GM19035 (cell line): ENCODE data around the gene HOXA11.
A peak's percentile ranks its signal among the peaks of the same experiment; 100 is the strongest.

Experiments
- ATAC-seq: cut with Tn5 transposase; IDR thresholded peaks from one replicate; pipeline ENCODE4 v1.9.1; 2021; ENCODE audit not compliant: unreplicated experiment

Gene HOXA11

DNA sequence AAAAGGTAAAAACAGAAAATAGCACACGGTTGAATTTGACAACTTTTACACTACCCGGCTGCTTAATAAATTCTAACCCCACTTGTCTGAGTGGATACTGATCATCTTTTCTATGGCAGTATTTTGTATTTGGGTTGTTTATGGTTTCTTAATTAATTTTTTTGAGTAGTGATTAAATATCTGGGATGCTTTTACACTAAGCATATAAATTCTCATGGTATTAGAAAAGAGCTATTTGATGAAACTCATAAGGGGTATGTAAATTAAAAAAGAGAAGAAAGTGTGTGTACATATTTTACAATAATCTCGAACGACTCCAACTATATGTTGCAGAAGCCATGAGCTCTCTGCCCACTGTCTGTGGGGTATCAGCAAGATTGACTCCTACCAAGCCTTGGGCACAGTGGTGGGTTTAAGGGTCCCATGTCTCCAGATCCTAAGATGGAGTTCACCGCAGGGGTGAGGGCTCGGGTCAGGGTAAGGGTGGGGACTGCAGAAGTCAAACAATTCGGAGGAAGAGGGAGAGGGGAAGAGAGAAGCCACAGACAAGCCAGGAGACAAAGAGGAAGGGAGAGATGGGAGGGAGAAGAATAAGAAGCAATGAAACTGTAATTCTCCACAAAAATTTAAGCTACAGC is 22.4 kb upstream of the HOXA11 start:
- no peak for ATAC-seq

DNA sequence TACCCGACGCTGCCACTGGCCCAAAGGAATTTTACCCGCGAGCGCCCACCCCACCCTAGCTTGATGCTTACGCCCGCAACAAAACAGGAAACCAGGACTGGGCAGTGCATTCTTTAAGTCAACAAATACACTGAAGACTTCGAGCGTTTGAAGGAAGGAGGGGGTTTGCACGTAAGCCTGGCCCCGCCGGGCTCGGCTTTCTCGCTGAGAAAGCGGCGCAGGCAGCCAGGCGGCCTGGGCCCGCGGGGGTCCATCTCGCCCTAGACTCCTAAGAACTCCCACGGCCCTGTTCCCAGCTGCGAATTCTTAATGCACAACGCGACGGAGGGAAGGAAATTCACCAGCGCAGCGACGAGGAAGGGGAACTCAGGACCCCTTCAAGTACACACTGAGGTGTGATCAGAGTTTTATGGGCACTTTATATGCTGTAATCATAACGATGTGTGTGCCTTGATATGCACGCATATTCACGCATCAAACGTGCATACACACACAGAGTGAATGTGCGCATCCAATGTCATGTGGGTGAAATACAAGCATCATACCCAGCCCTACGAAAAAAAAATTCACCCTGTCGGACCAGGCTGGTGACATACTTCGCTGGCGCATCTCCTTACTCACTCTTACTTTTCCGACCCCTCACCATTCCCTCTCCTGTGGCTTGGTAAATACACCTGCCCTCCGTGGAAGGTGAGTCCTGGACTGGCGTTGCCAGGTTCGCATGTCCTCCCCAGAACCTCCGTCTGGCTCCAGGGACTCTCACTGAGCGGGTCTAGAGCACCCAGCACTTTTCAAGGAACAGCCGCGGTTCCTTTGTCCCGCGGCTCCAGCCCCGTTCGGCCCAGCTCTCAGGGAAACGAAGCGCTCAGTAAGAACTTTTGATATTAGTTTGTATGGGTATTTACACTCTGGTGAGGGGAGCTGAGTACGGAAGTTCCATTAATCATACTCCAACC is 20.6 kb upstream of the HOXA11 start:
- ATAC-seq, result no peak

DNA sequence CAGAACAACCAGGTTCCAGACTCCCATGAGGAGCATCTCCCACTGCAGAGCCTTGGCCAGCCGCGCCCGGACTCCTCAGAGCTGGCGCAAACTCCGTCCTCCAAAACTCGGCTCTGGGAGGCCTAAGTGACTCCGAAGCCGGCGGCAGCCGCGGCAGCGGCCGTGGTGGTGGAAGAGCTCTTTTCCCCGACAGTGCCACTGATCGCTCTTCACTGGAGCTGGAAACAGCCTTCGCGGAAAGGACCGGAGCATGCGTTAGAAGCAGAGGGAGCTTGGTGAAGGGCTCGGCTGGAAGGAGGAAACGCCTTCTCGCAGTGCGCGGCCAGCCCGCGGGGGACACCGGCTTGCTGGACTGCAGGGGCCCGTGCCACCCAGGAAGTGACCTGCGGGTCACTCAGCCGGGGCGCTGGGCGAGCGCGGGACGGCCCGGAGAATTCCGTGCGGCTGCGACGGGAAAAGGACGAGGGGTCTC is 19.9 kb upstream of the HOXA11 start:
- no peak for ATAC-seq

DNA sequence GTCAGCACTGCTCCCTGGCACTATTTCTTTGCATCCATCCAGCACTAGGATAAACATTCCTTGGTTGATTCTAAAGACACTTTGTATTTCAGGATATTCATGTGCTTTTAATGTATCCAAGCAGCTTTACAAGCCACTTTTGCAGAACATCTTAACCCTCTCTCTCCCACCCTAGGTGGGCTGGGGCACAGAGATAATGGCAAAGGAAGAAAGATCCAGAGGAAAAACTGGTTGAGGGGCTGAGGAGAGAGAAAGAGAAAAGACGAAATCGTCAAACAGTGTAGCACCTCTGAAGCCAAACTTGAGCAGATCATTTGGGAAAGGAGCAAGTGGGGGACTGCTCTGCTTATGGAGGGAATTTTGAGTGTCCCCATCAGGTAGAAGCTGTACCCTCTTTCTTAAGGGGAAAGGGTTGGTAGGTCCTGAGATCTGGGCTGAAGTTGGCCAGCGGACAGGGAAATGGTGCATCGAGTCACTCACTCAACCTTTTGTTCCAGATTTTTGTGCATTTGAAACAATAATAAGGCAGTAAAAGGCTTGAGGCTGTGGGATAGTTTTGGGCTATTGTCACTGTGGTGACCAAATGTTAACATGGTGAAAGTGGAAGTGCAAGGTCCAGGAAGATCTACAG is 19.0 kb upstream of the HOXA11 start:
- no peak for ATAC-seq

DNA sequence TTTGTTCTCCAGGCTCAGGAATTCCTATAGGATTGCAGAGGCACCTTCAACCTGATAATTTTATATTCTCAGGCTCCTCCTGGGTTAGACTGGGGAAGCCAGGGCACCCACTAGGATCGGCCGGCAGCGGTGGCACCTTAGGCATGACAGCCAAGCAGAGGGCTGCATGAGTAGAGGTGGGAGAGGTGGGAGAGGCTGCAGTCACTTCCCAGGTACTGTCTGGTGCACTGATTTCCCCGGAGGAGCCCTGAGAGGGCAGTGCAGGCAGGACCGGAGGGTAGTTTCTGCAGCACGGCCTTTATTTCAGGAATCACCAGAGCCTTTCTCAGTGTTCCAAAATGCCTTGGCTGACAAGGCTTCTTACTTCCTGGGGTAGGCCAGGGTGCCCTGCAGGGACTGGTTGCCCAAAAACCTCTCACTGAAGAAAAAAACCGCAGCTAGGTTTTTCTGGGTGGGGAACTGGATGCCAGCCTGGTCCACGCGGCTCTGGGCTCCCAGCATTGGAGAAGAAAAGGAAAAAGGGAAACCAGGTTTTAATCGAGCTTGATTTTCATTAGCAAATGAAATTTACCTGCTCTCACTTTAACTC is 18.4 kb upstream of the HOXA11 start:
- ATAC-seq, result no peak

DNA sequence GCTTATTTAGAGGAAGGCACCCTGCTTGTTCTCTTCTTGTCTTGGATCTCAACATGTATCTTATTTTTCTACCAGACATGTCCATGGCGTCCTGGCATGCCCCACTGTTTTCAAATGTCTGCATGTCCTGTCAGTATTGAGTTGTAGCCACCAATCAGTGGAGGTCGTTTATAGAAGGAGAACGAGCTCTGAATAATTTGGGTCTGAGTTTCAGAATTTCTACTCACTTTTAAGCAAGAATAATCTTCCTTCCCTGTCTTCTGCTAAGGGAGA is 17.8 kb upstream of the HOXA11 start:
- no peak for ATAC-seq

DNA sequence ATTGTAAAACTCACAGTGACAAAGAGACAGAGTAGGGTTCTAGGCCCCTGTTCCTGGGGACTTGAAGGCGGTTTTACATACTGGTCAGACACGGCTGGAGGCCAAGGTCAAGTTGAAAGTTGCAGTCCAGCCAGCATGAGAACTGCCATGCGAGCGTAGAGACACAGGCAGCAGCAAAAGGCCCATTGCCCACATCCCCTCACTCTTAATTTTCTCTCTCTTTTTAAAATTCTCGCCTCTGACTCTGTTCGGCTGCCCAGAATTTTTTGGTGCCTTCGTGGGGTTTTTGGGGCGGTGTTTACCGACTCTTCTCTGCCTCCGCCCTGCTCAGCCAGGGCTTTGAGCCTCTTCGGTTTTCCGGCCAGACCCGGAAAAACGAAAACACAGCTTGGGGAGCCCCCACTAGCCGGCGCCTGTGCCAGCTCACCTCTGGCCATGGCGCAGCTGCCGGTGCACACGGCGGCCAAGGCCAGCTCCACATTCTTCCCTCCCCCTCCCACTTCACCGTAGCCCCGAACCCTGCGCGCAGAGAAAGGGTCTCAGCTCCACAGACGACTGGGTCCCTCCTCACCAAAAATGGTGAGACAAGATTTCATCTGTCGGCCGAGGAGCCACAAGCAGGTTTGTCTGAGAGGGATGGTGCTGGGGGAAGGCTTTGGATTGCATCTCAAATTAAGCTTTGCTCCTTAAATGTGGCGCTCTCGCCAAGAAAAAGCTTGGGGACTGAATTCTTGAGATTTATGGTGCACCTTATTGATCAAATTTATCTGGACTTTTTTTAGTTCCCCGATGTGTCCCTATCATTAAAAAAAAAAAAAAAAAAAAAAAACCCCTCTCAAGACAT is 17.2 kb upstream of the HOXA11 start:
- no peak for ATAC-seq

DNA sequence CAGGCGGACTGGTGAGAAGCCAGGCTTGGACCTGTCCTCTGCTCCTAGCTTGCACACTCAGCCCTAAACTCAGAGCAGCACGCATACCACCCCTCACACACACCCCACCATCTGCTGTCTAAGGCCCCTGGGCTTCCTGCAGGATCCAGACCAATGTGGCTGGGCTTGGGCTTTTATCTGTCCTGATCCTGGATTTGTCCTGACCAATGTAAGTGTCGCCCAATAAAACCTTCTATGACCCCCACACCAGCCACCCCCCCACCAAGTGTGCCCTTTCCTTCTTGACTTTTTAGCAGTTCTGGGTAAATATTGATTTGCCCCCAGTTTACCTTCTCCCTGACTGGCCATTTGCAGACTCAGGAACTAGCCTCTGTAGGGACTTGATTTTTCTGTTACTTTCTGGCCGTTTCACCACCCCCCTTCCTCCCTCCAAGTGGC is 16.6 kb upstream of the HOXA11 start:
- ATAC-seq, result no peak

DNA sequence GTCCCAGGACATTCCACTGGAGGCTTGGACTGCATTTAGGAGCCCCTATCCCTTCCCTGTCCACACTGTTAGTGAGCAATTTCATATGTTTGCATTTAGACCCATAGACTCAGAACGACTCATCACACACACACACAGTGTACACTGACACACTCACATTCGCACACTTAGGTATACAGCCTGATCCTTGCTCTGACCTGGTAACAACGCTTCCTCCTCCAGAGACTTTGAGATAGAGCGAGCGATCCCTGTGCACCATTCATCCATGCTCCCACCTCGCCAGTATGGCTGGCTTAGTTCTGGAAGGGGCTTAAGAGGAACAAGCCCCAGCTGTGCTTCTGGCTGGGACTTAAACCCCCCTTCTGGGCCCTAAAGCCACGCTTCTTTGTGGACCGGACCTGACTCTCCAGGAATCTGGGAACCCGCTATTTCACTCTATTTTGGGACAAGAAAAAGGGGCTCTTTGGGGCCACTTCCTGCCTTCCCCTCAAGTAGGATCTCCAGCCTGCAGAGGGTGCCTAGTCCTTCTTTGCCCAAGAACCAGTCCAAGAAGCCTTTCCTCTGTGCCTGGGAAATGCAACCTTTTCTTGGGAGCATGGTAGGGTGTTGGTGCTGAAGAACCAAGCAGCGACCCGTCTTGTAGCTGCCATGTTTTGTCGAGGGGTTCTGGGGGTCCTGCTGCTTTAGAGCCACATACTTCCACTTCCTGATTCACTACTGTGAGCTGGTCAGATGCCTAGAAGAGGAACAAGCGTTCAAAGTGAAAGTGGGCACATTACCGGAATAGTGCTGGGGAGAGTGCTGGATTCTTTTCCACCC is 15.9 kb upstream of the HOXA11 start:
- ATAC-seq, result no peak

DNA sequence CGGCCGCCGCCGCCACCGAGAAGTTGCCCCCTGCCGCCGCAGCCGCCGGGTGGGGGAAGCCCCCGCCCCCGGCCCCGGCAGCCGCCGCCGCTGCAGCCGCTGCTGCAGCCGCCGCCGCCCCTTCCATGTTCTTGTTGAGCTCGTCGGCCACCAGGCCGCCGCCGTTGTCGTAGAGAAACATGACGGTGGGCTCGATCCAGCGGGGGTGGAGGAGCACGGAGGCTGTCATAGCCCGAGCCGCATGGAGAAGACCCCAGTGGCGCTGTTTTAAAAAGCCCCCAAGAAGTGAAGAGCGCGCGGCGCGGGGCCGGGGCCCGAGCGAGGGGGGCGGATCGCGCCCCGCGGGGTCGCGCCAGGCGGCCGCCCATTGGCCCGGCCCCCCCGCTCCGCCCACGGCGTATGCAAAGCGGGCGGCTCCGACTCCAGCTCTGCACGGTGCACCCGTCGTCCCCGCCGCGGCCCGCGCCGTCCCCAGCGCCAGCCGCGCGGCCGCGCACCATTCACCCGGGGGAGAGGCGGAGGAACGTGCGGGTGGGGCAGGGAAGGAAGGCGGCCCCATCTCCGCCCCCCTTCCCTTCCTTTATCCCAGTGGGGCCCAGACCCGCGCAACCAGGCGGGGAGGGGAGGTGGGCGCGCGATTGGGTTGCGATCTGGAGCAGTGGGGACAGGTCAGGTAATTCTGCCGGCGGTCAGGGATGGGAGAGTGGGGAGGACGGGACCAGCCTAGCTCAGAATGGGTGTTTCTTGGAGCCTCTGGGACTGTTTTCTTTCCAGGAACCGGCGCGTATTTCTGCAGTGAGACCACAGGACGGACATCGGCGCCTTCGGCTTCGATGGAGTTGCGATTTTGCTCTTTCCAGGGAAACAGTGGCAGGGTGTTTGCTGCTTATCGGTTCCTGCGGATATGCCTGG is 15.1 kb upstream of the HOXA11 start, which contains the start of gene HOXA13:
TSS of gene HOXA13 (minus strand) at position 243 of the 912 bp plus-strand sequence. CDS start at position 229, 14 bp downstream.
- peak; percentile 72 for ATAC-seq

DNA sequence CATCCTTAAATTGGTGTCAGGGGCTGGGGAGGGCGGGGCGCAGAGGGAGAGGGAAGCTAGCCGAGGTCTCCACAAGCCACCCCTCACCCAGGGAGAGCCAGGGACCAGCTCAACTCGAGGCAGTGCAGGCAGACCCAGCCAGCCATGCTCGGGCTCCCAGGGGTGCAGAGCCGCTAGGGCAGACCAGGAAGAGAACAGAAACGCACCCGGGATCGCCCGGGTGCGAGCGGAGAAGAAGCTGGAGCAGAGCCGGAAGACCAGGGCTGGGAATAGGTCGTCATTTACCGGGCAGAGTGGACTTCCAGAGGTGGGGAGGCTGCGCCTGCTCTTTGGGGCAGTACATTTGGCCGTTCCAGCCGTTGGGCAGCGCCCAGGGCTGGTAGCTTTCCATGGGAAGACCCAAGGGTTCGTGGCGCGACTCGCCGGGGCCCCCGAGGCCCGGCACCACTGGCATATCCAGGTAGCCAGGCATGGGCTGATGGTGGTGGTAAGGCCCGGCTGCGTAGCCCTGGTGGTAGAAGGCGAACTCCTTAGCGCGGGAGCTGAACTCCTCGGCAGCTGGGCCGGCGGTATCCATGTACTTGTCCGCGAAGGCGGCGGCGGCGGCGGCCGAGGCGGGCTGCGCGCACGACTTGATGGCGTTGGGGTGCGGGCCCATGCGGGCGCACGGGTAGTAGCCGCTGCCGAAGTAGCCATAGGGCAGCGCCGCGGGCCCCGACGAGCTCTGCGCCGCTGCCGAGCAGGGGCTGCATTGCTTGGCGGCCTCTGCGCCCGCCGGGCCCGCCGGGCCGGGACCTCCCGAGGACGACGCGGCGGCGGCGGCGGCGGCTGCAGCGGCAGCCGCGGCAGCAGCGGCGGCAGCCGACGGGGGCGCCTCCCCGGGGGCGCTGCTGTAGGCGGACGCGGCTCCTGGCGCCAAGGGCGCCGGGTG is 14.1 kb upstream of the HOXA11 start:
- no peak for ATAC-seq

DNA sequence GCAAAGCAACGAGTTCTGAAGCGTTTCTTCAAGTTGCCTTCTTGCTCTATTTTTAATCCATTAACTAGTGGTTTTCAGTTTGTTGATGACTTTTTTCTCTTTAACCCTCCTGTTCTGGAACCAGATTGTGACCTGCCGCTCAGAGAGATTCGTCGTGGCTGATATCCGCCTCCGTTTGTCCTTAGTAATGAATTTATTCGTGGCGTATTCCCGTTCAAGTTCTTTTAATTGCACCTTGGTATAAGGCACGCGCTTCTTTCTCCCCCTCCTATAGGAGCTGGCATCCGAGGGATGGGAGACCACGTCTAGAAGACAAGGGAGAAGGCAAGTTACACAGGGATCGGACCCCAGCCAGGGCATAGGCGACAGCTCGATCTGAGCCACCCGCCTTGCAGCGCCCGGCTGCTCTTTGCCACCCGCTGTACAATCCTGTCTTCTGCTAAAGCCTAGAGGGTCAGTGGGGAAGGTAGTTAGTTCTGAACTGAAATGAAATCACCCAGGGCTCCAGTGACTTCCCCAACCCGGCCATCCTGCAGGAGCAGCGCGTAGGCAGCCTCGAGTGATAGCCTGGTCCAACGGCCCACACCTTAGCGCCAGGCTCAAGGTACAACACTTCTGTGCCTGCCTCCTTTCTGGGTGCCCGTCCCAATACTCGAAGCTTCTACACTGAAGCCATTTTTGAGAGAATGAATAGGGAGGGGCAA is 13.3 kb upstream of the HOXA11 start:
- no peak for ATAC-seq

DNA sequence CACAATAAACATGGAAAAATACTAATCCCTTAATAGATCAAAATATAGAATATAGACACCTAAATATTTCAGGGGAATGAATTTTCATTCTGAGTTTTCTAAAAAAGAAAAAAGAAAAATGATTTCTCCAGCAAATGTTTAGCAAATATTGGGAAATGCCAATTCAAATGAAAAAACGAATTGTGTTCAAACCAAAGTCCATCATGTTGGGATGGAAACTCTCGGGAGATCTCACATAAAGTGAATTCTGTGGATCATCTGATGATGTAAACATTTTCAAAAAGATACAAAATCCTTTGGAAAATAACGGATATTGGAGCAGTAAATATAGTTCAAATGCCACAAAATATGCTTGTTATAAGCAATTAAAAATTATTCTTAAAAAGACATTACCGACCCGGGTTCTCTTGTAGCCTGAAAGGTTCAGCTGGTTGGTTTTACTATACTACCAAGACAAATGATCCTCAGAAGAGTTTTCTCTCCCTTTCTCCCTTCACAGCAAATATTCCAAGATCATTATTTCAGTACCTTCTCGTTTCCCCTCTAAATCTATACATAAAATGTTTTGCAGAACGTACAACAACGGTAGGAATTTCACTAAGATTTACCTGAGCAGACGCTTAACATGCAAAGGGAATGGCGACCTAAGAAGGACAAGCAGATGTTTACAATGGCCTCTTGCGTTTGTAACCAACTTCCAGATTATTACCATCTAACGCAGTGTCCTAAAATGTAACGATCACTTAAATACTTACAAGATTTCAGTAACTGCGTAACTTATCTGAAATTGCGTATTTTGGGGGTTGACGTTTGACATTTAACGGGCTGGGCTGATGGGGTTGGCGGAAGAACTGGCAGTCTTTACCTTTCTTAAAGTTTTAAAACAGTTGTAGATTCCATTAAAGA is 12.4 kb upstream of the HOXA11 start:
- no peak for ATAC-seq

DNA sequence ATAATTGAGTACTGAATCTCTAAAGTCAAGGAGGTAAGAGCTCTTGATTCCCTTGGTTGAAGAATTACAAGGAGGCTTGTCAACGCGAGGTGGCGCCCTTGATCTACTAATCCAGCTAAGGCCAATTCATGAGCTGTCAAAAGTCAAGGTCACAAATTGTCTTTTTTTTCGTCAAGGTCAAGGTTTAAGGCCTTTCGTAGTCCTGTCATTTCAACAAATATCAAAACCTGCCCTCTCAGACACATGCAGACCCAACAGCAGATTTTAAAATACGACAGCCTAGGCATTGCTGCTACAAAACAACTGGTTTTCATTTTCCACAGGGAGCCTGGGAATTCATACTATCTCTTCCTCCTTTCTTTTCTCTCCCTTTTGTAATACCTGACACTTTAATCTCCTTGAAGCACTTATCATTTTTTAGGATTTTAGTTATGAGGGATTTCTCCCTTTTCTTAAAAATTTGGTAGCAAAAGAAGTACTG is 11.3 kb upstream of the HOXA11 start:
- no peak for ATAC-seq

DNA sequence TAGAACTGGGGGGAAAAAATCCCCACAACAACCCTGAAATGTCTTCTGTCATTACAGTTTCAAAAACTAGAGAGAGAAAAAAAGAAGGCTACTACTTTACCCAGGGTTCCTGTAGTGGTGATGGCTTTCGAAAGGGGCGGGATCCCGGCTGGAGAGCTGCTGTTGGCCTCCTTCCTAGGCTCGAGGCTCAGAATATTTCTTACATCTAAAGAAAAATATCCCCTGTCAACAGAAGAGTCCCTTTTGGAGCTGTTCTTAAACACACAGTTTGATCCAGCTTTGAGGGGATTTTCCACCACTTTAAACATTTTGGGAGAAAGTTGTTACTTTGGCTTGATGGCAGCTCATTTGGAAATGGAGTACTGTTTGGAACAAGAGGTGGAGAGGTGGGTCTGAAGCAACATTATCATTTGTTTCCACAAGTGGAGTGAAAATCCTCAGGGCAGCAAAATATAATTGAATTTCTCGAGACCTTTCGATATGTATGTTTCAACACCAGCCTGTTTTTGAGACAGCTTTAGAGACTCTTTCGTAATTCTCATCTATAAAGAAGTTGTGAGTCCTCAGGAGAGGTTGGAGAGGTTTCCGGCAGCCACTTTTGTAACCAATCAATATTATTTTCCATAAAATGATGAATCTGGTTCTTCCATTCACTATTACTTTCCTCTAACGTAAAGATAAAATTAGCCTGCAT is 9.8 kb upstream of the HOXA11 start:
- no peak for ATAC-seq
